ENCODE results near the gene GBF1.
"Not testable (repeated sequence)": the region's sequence is repeated elsewhere in the genome, so short reads cannot be mapped to it uniquely, and the experiment has no call there.

Gene GBF1

GRCh38 chr10:102241444-102242117 lies 3.8 kb upstream of the GBF1 start, which contains the start of gene PITX3:
TSS of gene PITX3 (minus strand) at chr10:102241512. CDS start at chr10:102232080, 9,432 bp downstream.
- peak; percentile 68 for DNase-seq (ENCODE audit: low read depth)
- no peak for TF ChIP-seq CTCF (IDR thresholded peaks at IDR 0.05; ENCODE audit: low read depth, low read length, missing control alignments)
- peak within 1 kb of the TSS; percentile 46 for H3K4me3 ChIP-seq (ENCODE audit: low read depth, low read length)

- DNase-seq (ENCODE audit: low read depth) = no peak
- peak overlapping the region; percentile 46 for H3K4me3 ChIP-seq (ENCODE audit: low read depth, low read length)
- no peak for TF ChIP-seq CTCF (IDR thresholded peaks at IDR 0.05; ENCODE audit: low read depth, low read length, missing control alignments)
Measured at GRCh38 chr10:102242118-102242485, 3.2 kb upstream of the GBF1 start.

DNA sequence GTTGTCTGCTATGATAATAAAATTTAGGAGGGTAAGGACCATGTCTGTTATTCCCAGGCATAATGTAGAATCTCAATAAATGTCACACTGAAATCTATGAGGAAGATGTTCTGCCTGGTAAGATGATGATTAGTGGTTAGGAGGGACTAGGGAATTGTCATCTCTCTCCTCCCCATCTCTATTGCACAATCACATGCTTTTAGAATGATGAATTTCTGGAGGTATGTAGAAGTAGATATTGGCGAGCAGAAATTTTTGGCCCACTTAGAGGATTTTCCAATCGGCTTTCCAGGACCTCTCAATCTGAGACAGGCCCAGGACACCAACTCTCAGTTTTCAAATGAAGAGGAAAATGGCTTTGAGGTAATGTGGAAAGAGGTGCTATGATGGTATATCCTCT lies 2.0 kb upstream of the GBF1 start:
- TF ChIP-seq CTCF (IDR thresholded peaks at IDR 0.05; ENCODE audit: low read depth, low read length, missing control alignments) = no peak
- no peak for DNase-seq (ENCODE audit: low read depth)
- H3K4me3 ChIP-seq (ENCODE audit: low read depth, low read length) = no peak overlapping the region

DNA sequence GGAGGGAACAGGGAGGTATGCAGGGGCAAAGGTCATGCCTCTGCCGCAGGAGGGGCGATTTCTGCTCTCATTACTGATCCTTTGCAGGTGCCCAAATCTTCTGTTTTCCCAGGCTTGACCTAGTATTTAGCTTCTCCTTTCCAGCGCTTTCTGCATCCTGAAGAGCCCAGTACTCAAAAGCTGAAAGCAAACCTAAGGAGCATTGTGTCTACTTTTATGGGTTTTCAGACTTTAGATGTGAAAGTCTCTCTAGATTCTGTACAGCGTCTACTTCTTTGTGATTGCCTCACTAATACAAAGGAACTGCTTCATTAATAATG lies 560 bp downstream of the GBF1 start:
- TF ChIP-seq CTCF (IDR thresholded peaks at IDR 0.05; ENCODE audit: low read depth, low read length, missing control alignments) = no peak
- peak overlapping the region; percentile 99 for H3K4me3 ChIP-seq (ENCODE audit: low read depth, low read length)
- no peak for DNase-seq (ENCODE audit: low read depth)

- no peak for TF ChIP-seq CTCF (IDR thresholded peaks at IDR 0.05; ENCODE audit: low read depth, low read length, missing control alignments)
- DNase-seq (ENCODE audit: low read depth) = no peak
- H3K4me3 ChIP-seq (ENCODE audit: low read depth, low read length) = peak overlapping the region; percentile 99
Measured at GRCh38 chr10:102246261-102246660, 929 bp downstream of the GBF1 start.

DNA sequence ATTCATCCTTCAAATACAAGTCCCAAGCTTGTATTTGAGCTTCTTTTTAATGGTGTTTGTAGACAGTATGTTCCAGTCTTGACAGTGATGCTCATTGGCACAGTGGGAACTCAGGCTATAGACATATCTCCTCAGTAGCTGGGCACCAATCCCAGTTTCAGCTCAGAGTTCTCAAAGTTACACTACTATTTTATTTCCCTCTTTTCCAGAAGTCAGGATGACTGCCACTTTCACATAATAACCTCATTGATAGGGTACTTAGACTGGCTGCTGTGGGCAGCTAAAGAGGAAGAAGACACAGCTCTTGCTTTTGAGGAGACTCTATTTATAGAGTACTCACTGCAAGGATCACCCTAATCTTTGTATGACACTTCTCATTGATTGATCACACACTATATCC lies 2.4 kb downstream of the GBF1 start:
- no peak for DNase-seq (ENCODE audit: low read depth)
- H3K4me3 ChIP-seq (ENCODE audit: low read depth, low read length) = peak overlapping the region; percentile 99; the same call in 1 of the 2 replicates
- TF ChIP-seq CTCF (IDR thresholded peaks at IDR 0.05; ENCODE audit: low read depth, low read length, missing control alignments) = no peak

GRCh38 chr10:102252508-102252907 lies 7.2 kb downstream of the GBF1 start:
- DNase-seq (ENCODE audit: low read depth); H3K4me3 ChIP-seq (ENCODE audit: low read depth, low read length): not testable (repeated sequence)
